Stimulated activated CD8-positive, alpha-beta memory T cell treated with anti-CD3 and anti-CD28 coated beads, Interleukin-4, amount 100 ng/mL, for 48 hours (primary cell): Measurements from ENCODE around the gene CRISP1.
"Not testable (repeated sequence)": the region's sequence is repeated elsewhere in the genome, so short reads cannot be mapped to it uniquely, and the experiment has no call there.

Source experiments
- DNase-seq: peaks from one replicate; pipeline ENCODE4 v3.0.0-alpha.2; 2020

Gene CRISP1

GRCh38 chr6:49839162-49839561 is 27.2 kb downstream of the CRISP1 start:
- no peak for DNase-seq

DNA sequence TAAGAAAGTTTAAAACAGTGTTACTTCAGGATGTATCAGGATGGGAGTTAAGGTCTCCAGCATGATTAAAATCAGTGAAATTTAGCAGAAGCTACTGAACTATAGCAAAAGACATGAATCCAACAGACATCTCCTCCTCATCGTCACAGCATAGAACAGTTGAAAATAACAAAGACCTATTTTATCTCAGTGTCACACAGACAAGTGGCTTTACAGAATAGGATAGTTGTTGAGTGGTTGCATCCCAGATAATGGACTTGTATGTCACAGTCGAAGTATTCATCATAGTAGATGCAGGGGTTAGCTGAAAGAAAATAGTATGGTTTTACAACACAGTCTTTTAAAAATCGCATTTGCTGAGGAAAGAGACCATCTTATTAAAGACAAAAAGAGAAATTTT is 31.2 kb downstream of the CRISP1 start:
- no peak for DNase-seq

DNA sequence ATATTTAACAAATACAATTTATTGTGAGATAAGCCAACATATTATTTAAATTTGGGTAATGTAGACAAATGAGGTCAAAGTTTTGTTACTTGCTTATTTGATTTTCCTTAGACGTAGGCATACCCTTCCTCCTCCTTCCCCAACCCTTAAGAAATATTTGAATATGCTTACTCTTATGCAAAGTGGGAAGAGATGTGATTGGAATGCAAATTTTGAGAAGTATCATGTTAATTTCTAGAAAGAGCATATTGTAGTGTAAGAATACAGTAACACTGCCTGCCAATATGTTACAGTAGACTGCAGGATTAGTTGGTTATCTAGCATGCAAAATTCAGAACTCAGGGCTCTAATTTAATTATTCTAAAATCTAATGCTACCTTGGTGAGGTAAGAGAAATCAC is 32.9 kb downstream of the CRISP1 start:
- no peak for DNase-seq

DNA sequence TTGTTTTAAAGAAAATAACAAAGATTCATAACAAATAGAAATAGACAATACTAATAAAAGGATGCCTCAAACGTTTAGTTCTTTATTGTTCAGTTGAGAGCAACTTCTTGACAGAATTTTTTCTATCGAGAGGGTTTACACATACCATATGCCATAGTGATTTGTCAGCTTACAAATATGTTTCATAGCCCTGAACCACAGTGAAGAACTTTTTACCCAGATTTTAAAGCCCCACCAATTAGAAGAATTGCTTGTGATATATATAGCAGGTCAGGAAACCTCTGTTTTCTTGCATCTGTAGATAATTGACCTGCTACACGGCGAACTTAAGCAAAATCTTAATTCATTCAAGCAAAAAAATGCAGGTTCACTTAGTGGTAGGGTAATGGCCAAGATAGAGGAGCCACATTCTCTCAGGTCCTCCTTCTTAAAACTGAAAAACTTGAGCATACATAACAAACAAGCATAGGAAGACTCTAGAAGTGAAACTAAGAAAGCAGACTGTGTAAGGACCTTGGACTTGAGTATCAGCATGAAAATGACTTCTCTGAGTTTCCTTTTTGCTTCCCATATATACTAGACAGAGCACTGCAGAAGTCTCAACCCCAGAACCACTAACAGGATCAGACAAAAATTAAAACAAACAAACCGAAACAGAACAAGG is 39.5 kb downstream of the CRISP1 start:
- DNase-seq = no peak

DNA sequence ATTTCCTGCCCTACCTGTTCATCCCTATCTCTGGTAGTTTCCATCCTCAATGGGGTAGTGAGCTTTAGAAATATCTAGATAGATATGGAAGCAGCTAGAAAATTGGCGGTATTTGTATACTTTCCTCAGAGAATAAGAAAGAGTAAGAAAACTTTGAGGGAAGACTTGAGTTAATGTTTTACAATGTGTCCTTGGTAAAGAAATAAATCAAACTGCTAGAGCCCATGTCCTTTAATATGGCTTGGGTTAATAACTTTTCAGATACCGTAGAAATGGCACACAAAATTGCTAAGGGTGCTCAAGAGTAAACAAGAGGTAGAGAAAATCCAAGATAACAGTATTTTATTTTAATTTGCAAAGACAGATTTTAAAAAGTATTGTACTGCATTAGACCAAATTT is 51.2 kb downstream of the CRISP1 start:
- no peak for DNase-seq

GRCh38 chr6:49813248-49813647 is 53.1 kb downstream of the CRISP1 start:
- DNase-seq = no peak

GRCh38 chr6:49806145-49806544 is 60.2 kb downstream of the CRISP1 start:
- DNase-seq = no peak

GRCh38 chr6:49805246-49805645 is 61.1 kb downstream of the CRISP1 start:
- no peak for DNase-seq

DNA sequence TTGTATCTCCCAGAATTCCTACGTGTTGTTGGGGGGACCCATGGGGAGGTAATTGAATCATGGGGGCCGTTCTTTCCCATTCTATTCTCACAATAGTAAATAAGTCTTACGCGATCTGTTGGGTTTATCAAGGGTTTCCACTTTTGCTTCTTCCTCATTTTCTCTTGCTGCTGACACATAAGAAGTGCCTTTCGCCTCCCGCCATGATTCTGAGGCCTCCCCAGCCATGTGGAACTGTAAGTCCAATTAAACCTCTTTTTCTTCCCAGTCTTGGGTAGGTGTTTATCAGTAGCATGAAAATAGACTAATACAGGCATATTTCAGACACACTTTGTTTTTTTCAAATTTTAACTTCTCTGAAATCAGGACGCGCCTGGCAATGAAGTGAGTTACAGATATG is 64.8 kb downstream of the CRISP1 start:
- no peak for DNase-seq

DNA sequence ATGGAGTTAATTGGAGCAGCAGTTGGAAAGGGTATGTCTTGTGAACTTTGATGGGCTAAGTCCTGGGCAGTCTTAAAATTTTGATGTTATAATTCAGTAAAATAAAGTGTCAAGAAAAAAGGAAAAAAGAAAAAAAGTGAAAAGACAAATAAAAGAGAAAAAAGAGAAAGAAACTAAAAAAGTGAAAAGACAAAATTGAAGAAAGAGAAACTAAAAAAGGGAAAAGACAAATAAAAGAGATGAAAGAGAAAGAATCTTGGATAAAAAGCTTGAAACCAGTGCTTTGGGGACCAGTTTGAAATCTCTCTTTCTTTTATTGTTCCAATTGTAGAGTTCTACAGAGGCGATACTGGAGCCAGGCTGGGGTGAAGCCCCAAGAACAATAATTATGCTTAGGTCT is 67.2 kb downstream of the CRISP1 start:
- DNase-seq = no peak

- DNase-seq = not testable (repeated sequence)
These were observed 69.4 kb downstream of the CRISP1 start for GRCh38 chr6:49796842-49797455.

DNA sequence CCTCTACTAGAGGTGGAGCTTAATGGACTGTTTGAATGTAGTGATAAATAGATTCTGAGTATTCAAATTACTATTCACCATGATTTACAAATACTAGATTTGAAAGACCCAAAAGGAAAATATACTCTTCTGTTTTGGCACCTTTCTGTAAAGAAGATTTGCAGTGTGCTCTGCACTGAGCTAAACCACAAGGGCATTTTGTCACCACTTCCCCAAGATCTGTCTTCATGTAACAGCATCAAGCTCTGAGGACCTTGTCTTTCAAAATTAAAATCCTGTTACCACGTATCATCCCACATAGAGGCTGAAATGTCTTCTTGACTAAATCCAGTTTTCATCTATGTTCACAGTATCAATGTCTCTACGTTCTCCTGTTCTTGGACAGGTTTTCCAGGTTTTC is 76.0 kb downstream of the CRISP1 start:
- no peak for DNase-seq

GRCh38 chr6:49787176-49787575 is 79.2 kb downstream of the CRISP1 start, which contains the start of gene PGK2:
Gene PGK2, minus strand, starts transcription at chr6:49787285. Its CDS starts 98 bp downstream, at chr6:49787187.
- no peak for DNase-seq

- DNase-seq = no peak
These were observed 82.1 kb downstream of the CRISP1 start for GRCh38 chr6:49784272-49784671.
